Natural killer cell treated with Interleukin-12 subunit alpha and Interleukin-12 subunit beta and Interleukin-15 and Interleukin-18, amount 100 ng/mL, for 72 hours (primary cell): Measurements from ENCODE around the gene PPP1R3F. TPM values are rescaled to one million over a fixed set of nuclear protein-coding genes. Genes with fewer than 3 reads are reported as not detected.

ENCODE experiments used
- ATAC-seq, 2 donors: fragments of 150-1000 bp; cut with Tn5 transposase in 1 of 2; sonication (Bioruptor Pico), chemical (Tn5 transposase) in 1 of 2; 2 replicates each; pipeline ENCODE4 v1.10.0; 2021
- DNase-seq: peaks from one replicate; pipeline ENCODE4 v3.0.0; 2022; ENCODE audit warnings: low spot score
- H3K27ac Mint-ChIP-seq, 2 donors: 1 replicate in 1 of 2; 2 replicates in 1 of 2; pipeline ENCODE4 v1.8.0; 2022; ENCODE audit warnings: mixed read lengths in 2 of 2, mild to moderate bottlenecking in 1 of 2, moderate library complexity in 1 of 2
- H3K27me3 Mint-ChIP-seq, 2 donors: 1 replicate in 1 of 2; 2 replicates in 1 of 2; pipeline ENCODE4 v1.8.0; 2022; ENCODE audit warnings: mixed read lengths in 2 of 2
- H3K36me3 Mint-ChIP-seq: one replicate; pipeline ENCODE4 v1.8.0; 2022; ENCODE audit warnings: mixed read lengths
- H3K4me1 Mint-ChIP-seq, 2 donors: 1 replicate in 1 of 2; 2 replicates in 1 of 2; pipeline ENCODE4 v1.8.0; 2022; ENCODE audit warnings: low read depth in 2 of 2, mixed read lengths in 2 of 2, mild to moderate bottlenecking in 1 of 2
- H3K4me3 Mint-ChIP-seq: one replicate; pipeline ENCODE4 v1.8.0; 2022; ENCODE audit warnings: mixed read lengths
- H3K9me3 Mint-ChIP-seq: 2 replicates; pipeline ENCODE4 v1.8.0; 2022; ENCODE audit warnings: mixed read lengths
- total RNA-seq, 2 donors: library from RNA; stranded (reverse); gene quantifications; one replicate each; pipeline ENCODE4 v1.2.3, GENCODE V29; 2022

PPP1R3F gene, protein sequence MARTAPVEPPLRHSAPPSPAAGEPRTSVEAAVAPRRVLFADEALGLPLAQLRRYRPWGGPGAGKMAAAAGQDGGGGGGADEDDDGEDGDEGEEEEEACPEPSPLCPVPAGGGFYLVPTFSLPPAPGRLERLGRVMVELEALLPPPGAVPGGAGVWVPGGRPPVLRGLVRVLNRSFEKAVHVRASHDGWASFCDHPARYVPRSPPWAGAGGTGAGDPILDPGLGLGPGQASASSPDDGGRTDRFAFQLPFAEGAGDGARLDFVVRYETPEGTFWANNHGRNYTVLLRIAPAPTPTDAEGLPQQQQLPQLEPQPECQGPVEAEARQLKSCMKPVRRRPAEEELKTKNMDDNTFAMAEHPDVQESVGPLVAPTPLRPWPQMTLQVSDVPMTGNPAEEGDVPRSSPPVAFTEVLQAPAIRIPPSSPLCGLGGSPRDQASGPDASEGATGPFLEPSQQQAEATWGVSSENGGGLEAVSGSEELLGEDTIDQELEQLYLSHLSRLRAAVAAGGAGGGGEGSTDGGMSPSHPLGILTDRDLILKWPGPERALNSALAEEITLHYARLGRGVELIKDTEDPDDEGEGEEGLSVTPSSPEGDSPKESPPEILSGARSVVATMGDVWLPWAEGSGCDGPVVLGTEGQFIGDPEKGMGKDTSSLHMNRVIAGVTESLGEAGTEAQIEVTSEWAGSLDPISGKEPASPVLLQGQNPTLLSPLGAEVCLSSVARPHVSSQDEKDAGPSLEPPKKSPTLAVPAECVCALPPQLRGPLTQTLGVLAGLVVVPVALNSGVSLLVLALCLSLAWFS
- 1 to 10 TPM; 3.4 to 3.8 TPM for total RNA-seq

DNA sequence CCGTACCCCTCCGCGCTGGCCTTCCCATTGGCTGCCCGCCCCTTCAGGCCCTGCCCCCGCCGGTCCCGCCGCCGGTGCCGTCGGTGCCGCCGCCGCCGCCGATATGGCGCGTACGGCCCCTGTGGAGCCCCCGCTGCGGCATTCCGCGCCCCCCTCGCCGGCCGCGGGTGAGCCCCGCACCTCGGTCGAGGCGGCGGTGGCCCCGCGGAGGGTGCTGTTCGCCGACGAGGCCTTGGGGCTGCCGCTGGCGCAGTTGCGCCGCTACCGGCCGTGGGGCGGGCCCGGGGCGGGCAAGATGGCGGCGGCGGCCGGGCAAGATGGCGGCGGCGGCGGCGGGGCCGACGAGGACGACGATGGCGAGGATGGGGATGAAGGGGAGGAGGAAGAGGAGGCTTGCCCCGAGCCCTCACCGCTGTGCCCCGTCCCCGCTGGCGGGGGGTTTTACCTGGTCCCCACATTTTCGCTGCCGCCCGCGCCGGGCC, at the start of gene PPP1R3F:
PPP1R3F (plus strand) TSS at position 27 of the 482 bp plus-strand sequence; CDS start at position 104, 77 bp downstream.
- no peaks in the 10 kb centered on the region for H3K9me3 Mint-ChIP-seq

DNA sequence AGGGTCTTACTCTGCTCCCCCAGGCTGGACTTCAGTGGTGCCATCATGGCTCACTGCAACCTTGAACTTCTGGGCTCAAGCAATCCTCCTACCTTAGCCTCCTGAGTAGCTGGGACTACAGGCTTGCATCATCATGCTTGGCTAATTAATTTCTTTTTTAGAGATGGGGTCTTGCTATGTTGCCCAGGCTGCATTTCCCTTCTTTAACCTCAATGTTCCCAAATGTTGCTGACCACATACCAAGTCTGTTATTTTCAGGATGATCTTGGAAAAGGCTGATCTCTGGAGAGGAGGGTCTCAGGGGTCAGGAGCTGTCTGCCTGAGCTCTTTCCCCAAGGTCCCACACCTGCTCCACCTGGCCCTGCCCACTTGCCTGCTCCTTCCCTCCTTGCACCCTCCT, 49.5 kb upstream of the PPP1R3F start:
- H3K27me3 Mint-ChIP-seq: peaks cover 0 to 15% of the 10 kb centered on the region in 2 donors
- DNase-seq (no peak), ATAC-seq (no peak)
- no peak overlapping the region for H3K4me3 Mint-ChIP-seq
- no peaks in the 10 kb centered on the region for H3K9me3 Mint-ChIP-seq
- no peak overlapping the region for H3K27ac Mint-ChIP-seq
- H3K36me3 Mint-ChIP-seq: no peaks in the 10 kb centered on the region
- peaks cover 0 to 5% of the 10 kb centered on the region in 2 donors for H3K4me1 Mint-ChIP-seq

More for the DNA sequence above, at the start of gene PPP1R3F:
- H3K27ac Mint-ChIP-seq: peak within 1 kb of the TSS; percentile 94 to 98
- ATAC-seq (peak; percentile 5 to 16), DNase-seq (no peak)
- peak within 1 kb of the TSS; percentile 91 for H3K4me3 Mint-ChIP-seq
- peaks cover under 1% of the 10 kb centered on the region for H3K36me3 Mint-ChIP-seq
- peaks cover 0 to 4% of the 10 kb centered on the region in 2 donors for H3K27me3 Mint-ChIP-seq
- peaks cover 26 to 49% of the 10 kb centered on the region in 2 donors for H3K4me1 Mint-ChIP-seq

DNA sequence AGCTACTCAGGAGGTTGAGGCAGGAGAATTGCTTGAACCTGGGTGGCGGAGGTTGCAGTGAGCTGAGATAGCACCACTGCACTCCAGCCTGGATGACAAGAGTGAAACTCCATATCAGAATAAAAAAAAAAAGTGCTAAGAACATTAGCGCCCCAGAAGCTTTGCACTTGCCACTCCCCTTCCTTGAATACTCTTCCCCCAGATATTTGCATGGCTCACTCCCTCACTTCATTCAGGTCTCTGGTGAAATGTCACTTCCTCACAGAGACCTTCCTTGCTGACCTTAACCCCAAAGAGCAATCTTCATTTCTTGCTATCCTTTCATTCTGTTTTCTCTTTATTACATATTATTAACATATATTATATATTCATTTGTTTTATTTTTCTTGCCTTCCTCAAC, 47.7 kb upstream of the PPP1R3F start:
- Mint-ChIP-seq H3K4me3 (no peak overlapping the region), H3K36me3 (no peaks in the 10 kb centered on the region), H3K9me3 (no peaks in the 10 kb centered on the region), H3K27ac (no peak overlapping the region), H3K27me3 (peaks cover 0 to 18% of the 10 kb centered on the region in 2 donors), H3K4me1 (peaks cover 0 to 5% of the 10 kb centered on the region in 2 donors)
- DNase-seq: no peak
- no peak for ATAC-seq

DNA sequence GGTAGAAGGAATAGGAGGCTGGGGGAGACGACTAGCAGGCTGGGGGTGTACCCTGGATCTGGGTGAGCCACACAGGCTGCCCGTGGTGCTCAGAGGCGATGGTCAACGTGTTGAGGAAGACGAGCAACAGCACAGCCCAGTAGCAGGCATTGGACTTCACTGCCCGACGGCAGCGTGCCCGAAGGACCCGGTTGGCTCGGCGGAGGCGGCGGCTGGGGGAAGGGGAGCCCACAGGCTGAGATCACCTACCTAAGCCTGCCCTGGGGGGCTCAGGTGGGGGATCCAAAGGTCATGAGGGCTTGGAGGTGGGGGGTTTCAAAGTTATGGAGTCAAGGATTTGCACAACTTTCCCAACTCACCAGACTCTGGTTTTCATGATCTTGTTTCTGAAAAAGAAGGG, 43.7 kb upstream of the PPP1R3F start:
- ATAC-seq: no peak
- H3K4me3 Mint-ChIP-seq: no peak overlapping the region
- peaks cover 0 to 18% of the 10 kb centered on the region in 2 donors for H3K27me3 Mint-ChIP-seq

DNA sequence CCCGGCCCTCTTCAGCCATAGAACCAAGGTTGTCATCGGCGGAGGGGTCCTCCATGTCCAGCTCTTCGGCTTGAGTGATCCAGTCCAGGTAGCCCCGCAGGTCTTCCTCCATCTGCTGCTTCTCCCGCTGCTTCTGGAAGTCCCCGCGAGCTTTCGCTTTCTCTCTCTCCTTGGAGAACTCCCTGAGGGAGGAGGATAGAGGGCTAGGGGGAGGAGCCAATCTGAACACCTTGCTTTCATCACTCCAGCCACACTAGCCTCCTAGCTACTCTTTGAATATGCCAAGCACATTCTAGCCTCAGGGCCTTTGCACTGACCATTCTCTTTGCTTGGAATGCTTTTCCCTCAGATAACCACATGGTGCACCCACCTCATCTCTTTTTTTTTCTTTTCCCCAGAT, 42.6 kb upstream of the PPP1R3F start:
- Mint-ChIP-seq H3K36me3 (no peaks in the 10 kb centered on the region), H3K27ac (no peak overlapping the region), H3K27me3 (peaks cover 0 to 19% of the 10 kb centered on the region in 2 donors), H3K4me1 (peaks cover 0 to 10% of the 10 kb centered on the region in 2 donors), H3K4me3 (no peak overlapping the region), H3K9me3 (no peaks in the 10 kb centered on the region)
- DNase-seq: no peak
- no peak for ATAC-seq

More for the DNA sequence above, 43.7 kb upstream of the PPP1R3F start:
- Mint-ChIP-seq H3K9me3 (no peaks in the 10 kb centered on the region), H3K4me1 (peaks cover 0 to 5% of the 10 kb centered on the region in 2 donors), H3K27ac (no peak overlapping the region), H3K36me3 (no peaks in the 10 kb centered on the region)
- no peak for DNase-seq

DNA sequence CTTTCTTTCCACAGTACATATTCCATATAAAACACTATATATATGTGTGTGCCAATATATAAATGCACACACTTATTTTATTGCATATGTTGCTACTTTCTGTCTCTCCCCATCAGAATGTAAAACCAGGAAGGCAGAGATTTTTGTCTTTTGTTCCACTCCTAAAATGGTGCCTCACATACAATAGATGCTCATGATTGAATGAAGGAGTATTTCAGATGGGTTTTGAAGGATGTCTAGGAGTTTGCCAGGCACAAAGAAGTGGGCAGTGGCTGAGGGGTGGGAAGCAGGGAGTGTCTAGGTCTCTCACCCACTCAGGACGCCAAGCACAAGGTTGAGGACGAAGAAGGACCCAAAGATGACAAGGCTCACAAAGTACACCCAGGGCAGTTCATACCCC, 41.9 kb upstream of the PPP1R3F start:
- H3K27me3 Mint-ChIP-seq: peaks cover 0 to 18% of the 10 kb centered on the region in 2 donors
- DNase-seq (no peak), ATAC-seq (no peak)
- no peak overlapping the region for H3K4me3 Mint-ChIP-seq
- no peak overlapping the region for H3K27ac Mint-ChIP-seq
- peaks cover 0 to 8% of the 10 kb centered on the region in 2 donors for H3K4me1 Mint-ChIP-seq
- no peaks in the 10 kb centered on the region for H3K9me3 Mint-ChIP-seq
- H3K36me3 Mint-ChIP-seq: no peaks in the 10 kb centered on the region

DNA sequence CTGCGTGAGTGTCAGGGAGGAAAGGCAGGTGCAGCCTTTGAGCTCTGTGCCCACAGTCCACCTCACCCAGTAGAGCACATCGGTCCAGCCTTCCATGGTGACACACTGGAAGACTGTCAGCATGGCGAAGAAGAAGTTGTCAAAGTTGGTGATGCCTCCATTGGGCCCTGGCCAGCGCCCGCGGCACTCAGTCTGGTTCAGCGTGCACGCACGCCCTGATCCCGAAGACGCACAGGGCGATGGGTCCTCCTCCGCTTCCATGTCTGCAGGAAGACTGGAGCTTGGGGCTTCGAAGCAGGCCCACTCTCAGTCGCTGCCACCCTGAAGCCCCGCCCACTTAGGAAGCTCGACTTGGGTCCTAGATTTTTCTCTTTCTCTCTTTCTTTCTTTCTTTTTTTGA, 41.4 kb upstream of the PPP1R3F start:
- Mint-ChIP-seq H3K9me3 (no peaks in the 10 kb centered on the region), H3K4me3 (no peak overlapping the region), H3K36me3 (no peaks in the 10 kb centered on the region), H3K4me1 (peaks cover 0 to 6% of the 10 kb centered on the region in 2 donors), H3K27me3 (peaks cover 0 to 14% of the 10 kb centered on the region in 2 donors), H3K27ac (no peak overlapping the region)
- DNase-seq (no peak), ATAC-seq (no peak)

DNA sequence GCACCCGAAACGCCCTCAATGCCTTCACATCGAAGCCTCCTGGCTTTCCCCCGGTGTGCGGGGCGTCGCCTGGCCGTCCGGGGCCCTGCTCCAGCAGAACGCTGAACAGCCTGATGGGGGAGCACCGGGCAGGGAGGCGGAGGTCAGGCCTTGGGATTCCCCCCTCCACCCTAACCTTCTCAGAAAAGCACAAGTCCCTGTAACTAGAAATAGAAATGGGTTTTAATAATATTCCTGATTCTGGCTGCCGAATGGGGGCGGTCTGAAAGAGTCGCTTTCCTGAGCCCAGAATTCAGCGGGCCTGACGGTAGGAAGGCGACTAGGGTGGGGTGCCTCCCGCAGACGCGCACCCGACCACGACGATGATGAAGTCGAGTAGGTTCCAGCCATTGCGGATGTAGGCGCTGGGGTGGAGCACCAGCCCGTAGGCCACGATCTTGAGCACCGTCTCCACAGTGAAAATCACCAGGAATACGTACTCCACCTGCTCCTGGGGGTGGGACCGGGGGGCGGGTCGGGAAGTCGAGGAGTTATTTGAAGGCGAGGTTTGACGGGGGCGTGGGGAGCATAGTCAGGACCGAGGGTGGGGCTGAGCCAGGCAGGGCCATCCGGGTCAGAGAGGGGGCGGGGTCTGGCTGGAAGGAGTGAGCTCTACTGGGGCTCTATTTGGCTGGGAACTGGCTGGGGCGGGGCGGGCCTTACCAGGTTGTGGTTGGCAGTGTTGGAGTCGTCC, 38.9 kb upstream of the PPP1R3F start:
- DNase-seq (no peak), ATAC-seq (peak; percentile 81)
- Mint-ChIP-seq H3K27me3 (peaks cover 0 to 3% of the 10 kb centered on the region in 2 donors), H3K9me3 (no peaks in the 10 kb centered on the region), H3K27ac (peak overlapping the region; percentile 64 to 87), H3K4me1 (peaks cover 7 to 10% of the 10 kb centered on the region in 2 donors), H3K4me3 (peak overlapping the region; percentile 67), H3K36me3 (no peaks in the 10 kb centered on the region)

DNA sequence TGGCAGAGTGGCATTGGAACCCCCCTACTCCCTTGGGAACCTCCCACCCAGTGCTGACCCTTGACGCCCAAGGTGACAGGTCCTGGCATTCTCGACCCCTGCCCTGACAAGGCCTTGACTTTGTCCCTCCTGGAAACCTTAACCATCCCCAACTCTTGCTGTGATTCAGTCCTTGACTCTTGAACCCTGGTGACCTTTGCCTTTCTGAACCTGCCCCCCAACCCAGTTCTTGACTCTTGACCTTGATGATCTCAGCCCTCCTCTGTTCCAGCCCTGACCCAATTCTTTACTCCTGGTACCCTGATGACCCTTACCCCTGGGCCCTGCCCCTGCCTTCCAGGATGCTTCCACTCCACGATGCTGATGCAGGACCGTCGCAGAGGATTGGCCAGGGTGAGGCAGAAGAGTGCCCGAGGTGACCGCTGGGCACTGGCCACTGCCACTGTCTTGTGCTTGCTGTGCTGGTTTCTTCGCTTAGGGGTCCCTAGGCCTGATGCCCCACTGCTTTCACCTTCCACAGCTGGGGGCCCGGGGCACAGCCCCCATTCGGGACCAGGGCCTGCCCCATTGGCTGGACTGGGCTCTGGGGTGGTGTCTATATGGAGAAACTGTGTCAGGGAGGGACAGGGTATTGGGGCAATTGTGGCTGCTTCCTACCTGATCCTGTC, 38.1 kb upstream of the PPP1R3F start:
- Mint-ChIP-seq H3K9me3 (no peaks in the 10 kb centered on the region), H3K4me3 (peak overlapping the region; percentile 67), H3K27me3 (peaks cover 0 to 2% of the 10 kb centered on the region in 2 donors), H3K27ac (peak overlapping the region; percentile 64 to 87), H3K4me1 (peaks cover 9 to 10% of the 10 kb centered on the region in 2 donors), H3K36me3 (no peaks in the 10 kb centered on the region)
- DNase-seq: no peak
- ATAC-seq: no peak

DNA sequence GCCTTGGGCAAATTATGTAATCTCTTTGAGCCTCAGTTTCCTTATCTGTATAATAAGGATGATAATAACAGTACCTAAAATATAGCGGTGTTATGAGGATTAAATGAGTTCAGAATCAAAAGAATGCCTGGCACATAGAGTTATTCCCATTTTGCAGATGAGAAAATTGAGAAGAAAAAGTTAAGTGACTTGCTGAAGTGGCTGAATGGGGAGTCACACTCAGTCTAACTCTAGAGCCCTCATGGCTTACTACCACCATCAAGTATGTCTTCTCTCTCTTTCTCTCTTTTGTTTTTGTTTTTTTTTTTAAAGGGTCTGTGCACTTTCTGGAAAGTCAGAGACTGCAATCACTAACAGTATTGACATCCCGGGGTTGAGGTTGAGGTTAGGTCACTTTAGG, 37.1 kb upstream of the PPP1R3F start:
- Mint-ChIP-seq H3K9me3 (no peaks in the 10 kb centered on the region), H3K36me3 (no peaks in the 10 kb centered on the region), H3K4me1 (peaks cover 18 to 21% of the 10 kb centered on the region in 2 donors), H3K27ac (peak overlapping the region in 1 of 2 donors; percentile 14), H3K4me3 (no peak overlapping the region), H3K27me3 (peaks cover 0 to 5% of the 10 kb centered on the region in 2 donors)
- ATAC-seq (no peak), DNase-seq (no peak)

DNA sequence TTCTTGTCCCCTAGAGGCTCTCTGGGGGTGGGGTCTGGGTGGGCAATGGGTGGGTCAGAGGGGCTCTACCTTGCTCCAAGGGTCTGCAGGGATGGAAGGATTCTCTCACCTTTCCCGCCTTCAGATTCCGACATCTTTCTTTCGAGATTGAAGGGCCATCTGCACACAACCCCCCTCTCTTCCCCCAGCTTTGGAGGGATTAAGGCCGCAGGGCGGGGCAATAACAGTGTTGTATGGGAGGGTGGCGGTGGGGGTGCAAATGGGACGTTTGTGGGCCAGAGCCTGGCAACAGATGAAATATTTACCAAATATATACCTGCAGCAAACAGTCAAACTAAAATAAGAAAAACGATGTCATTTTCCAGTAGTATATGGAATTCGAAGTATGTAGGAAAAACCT, 36.4 kb upstream of the PPP1R3F start, which contains the start of gene CACNA1F:
CACNA1F (minus strand) TSS at position 165 of the 400 bp plus-strand sequence; CDS start at position 134, 31 bp downstream.
- peak within 1 kb of the TSS in 1 of 2 donors; percentile 14 for H3K27ac Mint-ChIP-seq
- H3K27me3 Mint-ChIP-seq: peaks cover 0 to 5% of the 10 kb centered on the region in 2 donors
- H3K4me3 Mint-ChIP-seq: no peak within 1 kb of the TSS
- H3K36me3 Mint-ChIP-seq: no peaks in the 10 kb centered on the region
- no peaks in the 10 kb centered on the region for H3K9me3 Mint-ChIP-seq
- no peak for DNase-seq
- peaks cover 18 to 21% of the 10 kb centered on the region in 2 donors for H3K4me1 Mint-ChIP-seq
- ATAC-seq: no peak

DNA sequence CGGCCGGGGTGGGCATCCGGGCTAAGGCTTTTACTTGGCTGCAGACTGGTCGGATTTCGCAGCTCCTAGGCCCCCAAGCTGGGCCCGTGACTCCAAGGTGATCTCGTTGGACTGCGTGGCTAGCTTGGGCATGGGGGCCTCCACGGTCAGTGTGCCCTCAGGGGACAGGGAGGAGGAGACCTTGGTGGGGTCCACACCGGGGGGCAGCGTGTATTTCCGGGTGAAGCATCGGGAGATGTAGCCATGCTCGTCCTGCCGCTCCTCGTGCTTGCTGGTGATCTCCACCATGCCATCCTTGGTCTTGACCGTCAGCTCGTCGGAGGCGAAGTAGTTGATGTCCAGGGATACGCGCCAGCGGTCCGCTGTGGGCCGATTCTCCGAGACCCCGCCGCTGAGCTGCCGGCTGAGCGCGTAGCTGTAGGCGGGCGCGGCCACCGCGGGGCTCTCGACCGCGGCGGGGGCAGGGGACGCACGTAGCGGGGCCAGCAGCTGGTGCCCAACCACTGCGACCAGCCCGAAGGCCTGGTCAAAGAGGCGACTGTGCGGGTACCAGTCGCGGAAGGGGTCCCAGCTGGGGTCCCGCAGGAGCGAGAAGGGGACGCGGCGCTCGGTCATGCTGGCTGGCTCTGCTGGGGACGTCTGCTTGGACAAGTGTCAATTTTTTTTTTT, 35.6 kb upstream of the PPP1R3F start:
- peaks cover 18 to 21% of the 10 kb centered on the region in 2 donors for H3K4me1 Mint-ChIP-seq

More for the DNA sequence above, 35.6 kb upstream of the PPP1R3F start:
- Mint-ChIP-seq H3K36me3 (no peaks in the 10 kb centered on the region), H3K4me3 (no peak overlapping the region), H3K27ac (no peak overlapping the region), H3K27me3 (peaks cover 0 to 5% of the 10 kb centered on the region in 2 donors), H3K9me3 (no peaks in the 10 kb centered on the region)
- no peak for ATAC-seq
- DNase-seq: no peak
